HL-60 (cell line): ENCODE data around the gene KIF11.

Experiments
- DNase-seq, 2 experiments: peaks; one replicate each; pipeline ENCODE4 v3.0.0-alpha.2; 2010 to 2020; ENCODE audit warnings: low read depth in 1 of 2, low spot score in 1 of 2
- H3K27ac ChIP-seq: fragments of 250-450 bp; sonication (Bioruptor Pico); replicated peaks from 2 replicates; pipeline ENCODE4 v1.5.1; 2020; ENCODE audit warnings: mild to moderate bottlenecking, moderate library complexity
- H3K27me3 ChIP-seq: fragments of 250-450 bp; sonication (Bioruptor Pico); 2 replicates; pipeline ENCODE4 v1.5.1; 2021; ENCODE audit warnings: mild to moderate bottlenecking, moderate library complexity; ENCODE audit not compliant: insufficient read depth, poor library complexity, severe bottlenecking
- H3K4me3 ChIP-seq: replicated peaks from 2 replicates; pipeline ENCODE4 v1.5.1; 2011; ENCODE audit warnings: mild to moderate bottlenecking, control low read depth, low read length; ENCODE audit not compliant: insufficient read depth
- CTCF ChIP-seq: IDR thresholded peaks from one replicate; pipeline ENCODE4 v1.5.1; 2011; ENCODE audit warnings: low read length, control low read depth, inconsistent platforms; ENCODE audit not compliant: insufficient read depth
- GABPA ChIP-seq: IDR thresholded peaks from 2 replicates; pipeline ENCODE4 v1.6.1; 2012; ENCODE audit warnings: low read depth
- POLR2AphosphoS5 ChIP-seq: IDR thresholded peaks from 2 replicates; pipeline ENCODE4 v1.6.1; 2012; ENCODE audit warnings: low read depth
- REST ChIP-seq: IDR thresholded peaks from 2 replicates; pipeline ENCODE4 v1.6.1; 2012; ENCODE audit warnings: low read depth; ENCODE audit not compliant: insufficient replicate concordance
- SPI1 ChIP-seq: IDR thresholded peaks from 2 replicates; pipeline ENCODE4 v1.6.1; 2012; ENCODE audit warnings: low read depth, mild to moderate bottlenecking, borderline replicate concordance

KIF11 gene

GRCh38 chr10:92559046-92559445, 33.9 kb upstream of the KIF11 start:
- Histone ChIP-seq H3K4me3 (no peak overlapping the region), H3K27me3 (no peaks in the 10 kb centered on the region), H3K27ac (no peak overlapping the region)
- TF ChIP-seq GABPA (no peak), SPI1 (no peak), REST (no peak), POLR2AphosphoS5 (no peak), CTCF (no peak)
- no peak for DNase-seq

GRCh38 chr10:92562424-92562823, 30.5 kb upstream of the KIF11 start:
- no peak overlapping the region for H3K4me3 ChIP-seq
- TF ChIP-seq POLR2AphosphoS5 (no peak), GABPA (no peak), SPI1 (no peak), REST (no peak), CTCF (no peak)
- H3K27ac ChIP-seq: no peak overlapping the region
- no peak for DNase-seq
- no peaks in the 10 kb centered on the region for H3K27me3 ChIP-seq

- no peaks in the 10 kb centered on the region for H3K27me3 ChIP-seq
- no peak for DNase-seq
- no peak for TF ChIP-seq REST
- no peak for TF ChIP-seq POLR2AphosphoS5
- TF ChIP-seq SPI1: no peak
- TF ChIP-seq GABPA: no peak
- no peak for TF ChIP-seq CTCF
- no peak overlapping the region for H3K27ac ChIP-seq
- H3K4me3 ChIP-seq: no peak overlapping the region
Observed at GRCh38 chr10:92567952-92568600, 24.9 kb upstream of the KIF11 start.
